A549 (cell line): ENCODE measurements around the gene TNPO2. TPM values are rescaled to one million over a fixed set of nuclear protein-coding genes. Genes with fewer than 3 reads are reported as not detected.

ENCODE experiments used
- ATAC-seq, 2 experiments: fragments of 200-7000 bp in 1 of 2; fragments of >200 bp in 1 of 2; cut with Nextera tagmentation in 1 of 2; cut with Tn5 transposase in 1 of 2; 3 replicates each; pipeline versions ENCODE4 v1.8.0 to v1.9.1; 2018 to 2020; ENCODE audit warnings: mild to moderate bottlenecking in 1 of 2, moderate library complexity in 1 of 2
- CTCF ChIA-PET: fragments of 300-600 bp; sonication (Branson Sonifier 250); formaldehyde crosslinking; extraction: SDS; loops from one replicate; lab custom pipeline; 2021; ENCODE audit warnings: antibody characterized with exemption, inconsistent platforms; lab: Yijun Ruan, JAX
- POLR2A ChIA-PET: fragments of 350-600 bp; formaldehyde crosslinking; extraction: SDS; loops from one replicate; lab custom pipeline; 2021; ENCODE audit warnings: antibody characterized with exemption, inconsistent platforms; lab: Yijun Ruan, JAX
- DNase-seq, 2 experiments: peaks; one replicate each; pipeline versions ENCODE4 v3.0.0 to v3.0.0-alpha.2; 2011 to 2016; ENCODE audit warnings: low read depth in 1 of 2, low spot score in 1 of 2
- FAIRE-seq: peaks from 2 replicates; lab custom pipeline; 2011; peaks lifted over from hg19 to GRCh38; lab: Jason Lieb, UNC
- H3K27ac ChIP-seq, 2 experiments: fragments of >200 bp; sonication (Bioruptor Twin); formaldehyde crosslinking; 3 replicates each; pipeline ENCODE4 v1.5.1; 2016 to 2017
- H3K4me1 ChIP-seq: fragments of >200 bp; sonication (Bioruptor Twin); formaldehyde crosslinking; 3 replicates; pipeline ENCODE4 v1.6.1; 2016
- H3K4me2 ChIP-seq: fragments of >200 bp; sonication (Bioruptor Twin); formaldehyde crosslinking; 3 replicates; pipeline ENCODE4 v1.6.1; 2016
- H3K4me3 ChIP-seq: fragments of >200 bp; sonication (Bioruptor Twin); formaldehyde crosslinking; 3 replicates; pipeline ENCODE4 v1.5.1; 2016
- H3K9me3 ChIP-seq: fragments of >200 bp; sonication (Bioruptor Twin); formaldehyde crosslinking; 3 replicates; pipeline ENCODE4 v1.6.1; 2016
- CBX2 ChIP-seq: fragments of 200-600 bp; sonication (generic); IDR thresholded peaks from 2 replicates; pipeline ENCODE4 v1.6.1; 2016; ENCODE audit warnings: low read depth, mild to moderate bottlenecking, borderline replicate concordance
- CBX8 ChIP-seq: fragments of 200-600 bp; sonication (generic); IDR thresholded peaks from 2 replicates; pipeline ENCODE4 v1.6.1; 2016
- CHD2 ChIP-seq: fragments of 150-350 bp; IDR thresholded peaks from 2 replicates; pipeline ENCODE4 v1.6.1; 2014; ENCODE audit warnings: low read length; ENCODE audit not compliant: partially characterized antibody
- CHD4 ChIP-seq: fragments of 200-600 bp; sonication (generic); IDR thresholded peaks from 2 replicates; pipeline ENCODE4 v1.6.1; 2016; ENCODE audit warnings: antibody characterized with exemption, mild to moderate bottlenecking, borderline replicate concordance
- ESRRA ChIP-seq: fragments of 150-350 bp; IDR thresholded peaks from 2 replicates; pipeline ENCODE4 v1.6.1; 2014; ENCODE audit warnings: mild to moderate bottlenecking, low read length, borderline replicate concordance
- FOSB ChIP-seq: fragments of 250-450 bp; sonication (Bioruptor Pico); IDR thresholded peaks from 2 replicates; pipeline ENCODE4 v1.5.0; 2020; ENCODE audit warnings: mild to moderate bottlenecking, moderate library complexity
- FOSL2 ChIP-seq, 2 experiments: fragments of 450-650 bp in 1 of 2; fragments of >200 bp in 1 of 2; sonication (Bioruptor Twin) in 1 of 2; formaldehyde crosslinking; IDR thresholded peaks; 2 replicates each; pipeline versions ENCODE4 v1.5.0 to v1.6.1; 2016 to 2020; ENCODE audit warnings: mild to moderate bottlenecking in 1 of 2, moderate library complexity in 1 of 2
- GATA3 ChIP-seq: IDR thresholded peaks from 2 replicates; pipeline ENCODE4 v1.6.1; 2012; ENCODE audit warnings: borderline replicate concordance
- HDAC2 ChIP-seq: fragments of 200-600 bp; sonication (generic); IDR thresholded peaks from 2 replicates; pipeline ENCODE4 v1.6.1; 2016
- HOXA7 ChIP-seq: fragments of 250-450 bp; sonication (Bioruptor Pico); IDR thresholded peaks from 2 replicates; pipeline ENCODE4 v1.5.0; 2020; ENCODE audit warnings: mild to moderate bottlenecking, moderate library complexity
- HOXB13 ChIP-seq: fragments of 250-450 bp; sonication (Bioruptor Pico); IDR thresholded peaks from 2 replicates; pipeline ENCODE4 v1.5.0; 2020; ENCODE audit warnings: low read depth, mild to moderate bottlenecking, moderate library complexity
- HOXB5 ChIP-seq: fragments of 250-450 bp; sonication (Bioruptor Pico); IDR thresholded peaks from 2 replicates; pipeline ENCODE4 v1.5.0; 2020; ENCODE audit warnings: mild to moderate bottlenecking, moderate library complexity
- JUNB ChIP-seq: fragments of >200 bp; sonication (Bioruptor Twin); formaldehyde crosslinking; IDR thresholded peaks from 2 replicates; pipeline ENCODE4 v1.6.1; 2016
- KDM1A ChIP-seq: fragments of 200-600 bp; sonication (generic); IDR thresholded peaks from 2 replicates; pipeline ENCODE4 v1.6.1; 2016; ENCODE audit warnings: low read depth, mild to moderate bottlenecking
- MAZ ChIP-seq: fragments of 150-350 bp; IDR thresholded peaks from 2 replicates; pipeline ENCODE4 v1.6.1; 2014; ENCODE audit warnings: antibody characterized with exemption, low read depth, low read length, borderline replicate concordance
- NFE2L2 ChIP-seq: fragments of 150-350 bp; conservative IDR thresholded peaks from 2 replicates; pipeline ENCODE4 v1.6.1; 2014; ENCODE audit warnings: low read length
- PHF8 ChIP-seq: fragments of 200-600 bp; sonication (generic); IDR thresholded peaks from 2 replicates; pipeline ENCODE4 v1.6.1; 2016; ENCODE audit warnings: low read depth, mild to moderate bottlenecking, antibody characterized with exemption, moderate library complexity, borderline replicate concordance
- RNF2 ChIP-seq: fragments of 200-600 bp; sonication (generic); IDR thresholded peaks from 2 replicates; pipeline ENCODE4 v1.6.1; 2016; ENCODE audit warnings: low read depth, mild to moderate bottlenecking, antibody characterized with exemption, moderate library complexity, borderline replicate concordance
- SMC3 ChIP-seq: fragments of >200 bp; sonication (Bioruptor Twin); formaldehyde crosslinking; IDR thresholded peaks from 3 replicates; pipeline ENCODE4 v1.6.1; 2018; ENCODE audit warnings: inconsistent platforms
- TFCP2L1 ChIP-seq: fragments of 250-450 bp; sonication (Bioruptor Pico); IDR thresholded peaks from 2 replicates; pipeline ENCODE4 v1.5.0; 2021; ENCODE audit warnings: mild to moderate bottlenecking
- ZC3H11A ChIP-seq: fragments of 450-650 bp; IDR thresholded peaks from 2 replicates; pipeline ENCODE4 v1.6.1; 2014; ENCODE audit warnings: antibody characterized with exemption, mild to moderate bottlenecking
- ZSCAN20 ChIP-seq: fragments of 250-450 bp; sonication (Bioruptor Pico); IDR thresholded peaks from 2 replicates; pipeline ENCODE4 v1.8.0; 2022; ENCODE audit warnings: mild to moderate bottlenecking, moderate library complexity
- WGBS: methylation state at CpG from one replicate; pipeline ENCODE4 v1.1.6; 2017; ENCODE audit errors: missing lambda C conversion rate; 5-methylcytosine and 5-hydroxymethylcytosine counted together
- polyA plus RNA-seq, 4 experiments: library from polyadenylated mRNA; depleted of rRNA in 3 of 4; stranded (reverse); fragments of >200 nt; fragmentation: RNase III in 1 of 4; extraction: RNeasy Plus Mini Kit Qiagen cat#74134 plus additional on column Dnase treatment in 1 of 4; gene quantifications; 2 replicates in 3 of 4; 3 replicates in 1 of 4; pipeline ENCODE4 v1.2.3, GENCODE V29; 2011 to 2017
- TF ChIP-seq, protein P1 (sequence below): fragments of 250-450 bp; sonication (Bioruptor Pico); IDR thresholded peaks from 2 replicates; pipeline ENCODE4 v1.5.0; 2020; ENCODE audit warnings: low read depth, mild to moderate bottlenecking, moderate library complexity
- TF ChIP-seq, protein P2 (sequence below): fragments of 250-450 bp; sonication (Bioruptor Pico); IDR thresholded peaks from 2 replicates; pipeline ENCODE4 v1.5.0; 2021; ENCODE audit warnings: mild to moderate bottlenecking, moderate library complexity, borderline replicate concordance
- TF ChIP-seq, protein P3 (sequence below): fragments of >200 bp; sonication (Bioruptor Twin); formaldehyde crosslinking; IDR thresholded peaks from 3 replicates; pipeline ENCODE4 v1.6.1; 2016
- TF ChIP-seq, protein P4 (sequence below): IDR thresholded peaks from 2 replicates; pipeline ENCODE4 v1.6.1; 2012; ENCODE audit warnings: low read depth, borderline replicate concordance

Gene TNPO2
- polyA plus RNA-seq, 2 of the 4 experiments (the other 2 are of a cell fraction), result 33.7 to 41.0 TPM

DNA sequence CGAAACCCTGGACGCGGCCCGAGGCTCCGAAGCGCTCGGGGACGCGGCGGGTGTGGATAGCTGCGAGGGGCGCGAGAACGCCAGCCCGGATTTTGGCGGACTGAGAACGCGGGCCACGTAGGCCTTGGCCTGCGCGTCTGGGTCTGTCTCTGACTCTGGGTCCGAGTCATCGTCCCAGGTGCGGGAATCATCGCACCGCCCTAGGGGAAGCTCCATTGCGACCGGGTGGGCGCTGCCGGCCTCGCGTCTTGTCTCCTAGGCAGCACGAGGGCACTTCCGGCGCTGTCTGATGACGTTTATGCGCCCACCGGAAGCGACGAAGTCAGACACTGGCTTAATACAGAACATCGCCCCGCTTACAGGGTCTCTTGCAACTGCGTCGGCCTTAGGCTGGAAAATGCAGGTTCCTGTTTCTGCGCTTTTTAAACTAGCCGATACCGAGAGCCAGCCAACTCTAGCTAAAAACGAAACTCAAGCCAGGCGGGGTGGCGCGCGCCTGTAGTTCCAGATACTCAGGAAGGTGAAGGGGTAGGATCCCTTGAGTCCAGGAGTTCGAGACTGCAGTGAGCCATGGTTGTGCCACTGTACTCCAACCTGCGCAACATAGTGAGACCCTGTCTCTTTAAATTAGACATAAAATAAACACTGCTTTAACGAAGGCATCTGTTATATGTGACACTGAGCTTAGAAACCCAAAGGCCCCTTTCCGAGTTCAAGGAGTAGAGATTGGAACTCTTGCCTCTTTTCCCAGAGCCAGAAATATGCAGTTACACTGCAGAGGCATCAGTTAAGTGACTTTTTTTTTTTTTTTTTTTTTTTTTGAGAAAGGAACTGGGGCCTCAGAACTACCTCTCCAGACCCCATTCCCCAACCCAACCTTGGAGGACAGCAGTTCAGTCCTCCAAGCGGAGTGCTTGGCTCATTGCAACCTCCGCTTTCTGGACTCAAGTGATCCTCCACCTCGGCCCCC is 27.1 kb downstream of the TNPO2 start, which contains the start of gene FBXW9 (continued):
- no peak for TF ChIP-seq CBX2
- 0 out of 2 replicates have a peak, but pooled peaks have one; percentile 24 for TF ChIP-seq HDAC2
- no peak for TF ChIP-seq HOXB5 (CRISPR knock-in tag)
- TF ChIP-seq CHD4, result no peak
- no peak for TF ChIP-seq TFCP2L1 (CRISPR knock-in tag)
- TF ChIP-seq RNF2, result no peak
- TF ChIP-seq, protein P1, sequence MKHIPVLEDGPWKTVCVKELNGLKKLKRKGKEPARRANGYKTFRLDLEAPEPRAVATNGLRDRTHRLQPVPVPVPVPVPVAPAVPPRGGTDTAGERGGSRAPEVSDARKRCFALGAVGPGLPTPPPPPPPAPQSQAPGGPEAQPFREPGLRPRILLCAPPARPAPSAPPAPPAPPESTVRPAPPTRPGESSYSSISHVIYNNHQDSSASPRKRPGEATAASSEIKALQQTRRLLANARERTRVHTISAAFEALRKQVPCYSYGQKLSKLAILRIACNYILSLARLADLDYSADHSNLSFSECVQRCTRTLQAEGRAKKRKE (CRISPR knock-in tag), result no peak
- TF ChIP-seq, protein P2, sequence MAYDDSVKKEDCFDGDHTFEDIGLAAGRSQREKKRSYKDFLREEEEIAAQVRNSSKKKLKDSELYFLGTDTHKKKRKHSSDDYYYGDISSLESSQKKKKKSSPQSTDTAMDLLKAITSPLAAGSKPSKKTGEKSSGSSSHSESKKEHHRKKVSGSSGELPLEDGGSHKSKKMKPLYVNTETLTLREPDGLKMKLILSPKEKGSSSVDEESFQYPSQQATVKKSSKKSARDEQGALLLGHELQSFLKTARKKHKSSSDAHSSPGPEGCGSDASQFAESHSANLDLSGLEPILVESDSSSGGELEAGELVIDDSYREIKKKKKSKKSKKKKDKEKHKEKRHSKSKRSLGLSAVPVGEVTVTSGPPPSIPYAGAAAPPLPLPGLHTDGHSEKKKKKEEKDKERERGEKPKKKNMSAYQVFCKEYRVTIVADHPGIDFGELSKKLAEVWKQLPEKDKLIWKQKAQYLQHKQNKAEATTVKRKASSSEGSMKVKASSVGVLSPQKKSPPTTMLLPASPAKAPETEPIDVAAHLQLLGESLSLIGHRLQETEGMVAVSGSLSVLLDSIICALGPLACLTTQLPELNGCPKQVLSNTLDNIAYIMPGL (CRISPR knock-in tag), result no peak
- no peak for TF ChIP-seq FOSL2 (IDR thresholded peaks at IDR 0.05)
- no peak for TF ChIP-seq FOSL2 (CRISPR knock-in tag; IDR thresholded peaks at IDR 0.05)
- no peak for TF ChIP-seq HOXA7
- TF ChIP-seq PHF8, result 0 out of 2 replicates have a peak, but pooled peaks have one; percentile 27
- TF ChIP-seq FOSB (CRISPR knock-in tag), result no peak
- no peak for TF ChIP-seq HOXB13 (CRISPR knock-in tag)
- TF ChIP-seq, protein P3, sequence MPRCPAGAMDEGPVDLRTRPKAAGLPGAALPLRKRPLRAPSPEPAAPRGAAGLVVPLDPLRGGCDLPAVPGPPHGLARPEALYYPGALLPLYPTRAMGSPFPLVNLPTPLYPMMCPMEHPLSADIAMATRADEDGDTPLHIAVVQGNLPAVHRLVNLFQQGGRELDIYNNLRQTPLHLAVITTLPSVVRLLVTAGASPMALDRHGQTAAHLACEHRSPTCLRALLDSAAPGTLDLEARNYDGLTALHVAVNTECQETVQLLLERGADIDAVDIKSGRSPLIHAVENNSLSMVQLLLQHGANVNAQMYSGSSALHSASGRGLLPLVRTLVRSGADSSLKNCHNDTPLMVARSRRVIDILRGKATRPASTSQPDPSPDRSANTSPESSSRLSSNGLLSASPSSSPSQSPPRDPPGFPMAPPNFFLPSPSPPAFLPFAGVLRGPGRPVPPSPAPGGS, result peak; percentile 72; the same call in 1 of the 3 replicates
- peak; percentile 5; the same call in 1 of the 2 replicates for TF ChIP-seq GATA3
- no peak for TF ChIP-seq NFE2L2
- no peak for TF ChIP-seq JUNB
- no peak for TF ChIP-seq ZSCAN20 (CRISPR knock-in tag)
- TF ChIP-seq, protein P4, sequence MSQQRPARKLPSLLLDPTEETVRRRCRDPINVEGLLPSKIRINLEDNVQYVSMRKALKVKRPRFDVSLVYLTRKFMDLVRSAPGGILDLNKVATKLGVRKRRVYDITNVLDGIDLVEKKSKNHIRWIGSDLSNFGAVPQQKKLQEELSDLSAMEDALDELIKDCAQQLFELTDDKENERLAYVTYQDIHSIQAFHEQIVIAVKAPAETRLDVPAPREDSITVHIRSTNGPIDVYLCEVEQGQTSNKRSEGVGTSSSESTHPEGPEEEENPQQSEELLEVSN, result peak; percentile 49; the same call in 1 of the 2 replicates
- TF ChIP-seq KDM1A, result no peak
- no peak for TF ChIP-seq SMC3

DNA sequence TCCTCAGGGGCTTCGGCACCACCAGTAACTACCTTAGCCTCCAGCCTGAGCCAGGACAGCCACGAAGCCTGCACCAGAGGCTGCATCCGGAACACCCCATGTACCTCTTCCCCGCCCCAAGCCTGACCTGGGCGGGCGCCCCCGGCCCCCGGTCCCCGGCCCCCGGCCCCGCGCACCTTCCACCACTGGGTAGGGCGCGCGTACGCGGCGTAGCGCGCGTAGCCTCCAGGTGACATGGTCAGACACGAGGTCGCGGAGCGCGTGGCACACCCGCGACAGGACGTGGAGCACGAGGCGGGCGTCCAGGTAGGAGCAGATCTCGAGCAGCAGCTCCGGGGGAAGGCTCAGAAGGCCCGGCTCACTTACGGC is 27.8 kb downstream of the TNPO2 start:
- peak overlapping the region; percentile 73 for H3K4me2 ChIP-seq
- DNase-seq (peak in 1 of 2 experiments; percentile 10), ATAC-seq (peak; percentile 35 to 43; a peak in 5 of 6 replicates), FAIRE-seq (no peak)
- peaks cover 5% of the 10 kb centered on the region; the same call in 1 of the 3 replicates for H3K4me1 ChIP-seq
- ChIA-PET CTCF (interaction anchor here (0.6 to 1.5 kb wide), 6 partner anchors 20 to 122 kb away, joined by 3 to 5 read pairs (median 3); no protein-coding TSS in a partner anchor), POLR2A (no interaction called here)
- H3K9me3 ChIP-seq, result no peaks in the 10 kb centered on the region
- 25% methylated on average over 1 of the region's 36 CpGs for WGBS
- TF ChIP-seq CHD2 (no peak), CBX8 (no peak), ESRRA (no peak), HOXA7 (no peak), SMC3 (no peak), MAZ (no peak), ZC3H11A (no peak), NFE2L2 (no peak)
- TF ChIP-seq, protein P2 (CRISPR knock-in tag), result no peak
- peak overlapping the region; percentile 75 to 91 for H3K27ac ChIP-seq
- H3K4me3 ChIP-seq, result peak overlapping the region; percentile 71
